SK-N-SH treated with all-trans-retinoic acid at 6 μM for 48 hours (cell line): ENCODE measurements around the gene SCRN1.

Experiments
- ATAC-seq: fragments of 200-7000 bp; cut with Tn5 transposase; 3 replicates; pipeline ENCODE4 v1.9.1; 2020; ENCODE audit warnings: mild to moderate bottlenecking, moderate library complexity
- ARNTL ChIP-seq: fragments of 450-650 bp; formaldehyde crosslinking; IDR thresholded peaks from 2 replicates; pipeline ENCODE4 v1.5.0; 2020; ENCODE audit warnings: low read depth, mild to moderate bottlenecking, moderate library complexity, borderline replicate concordance
- BACH2 ChIP-seq: fragments of 250-450 bp; sonication (Bioruptor Pico); IDR thresholded peaks from 2 replicates; pipeline ENCODE4 v1.9.0; 2021; ENCODE audit warnings: mild to moderate bottlenecking, borderline replicate concordance
- CREB5 ChIP-seq: fragments of 250-450 bp; sonication (Bioruptor Pico); IDR thresholded peaks from 2 replicates; pipeline ENCODE4 v1.5.1; 2020; ENCODE audit warnings: low read depth, mild to moderate bottlenecking, moderate library complexity
- CSDC2 ChIP-seq: fragments of 250-450 bp; sonication (Bioruptor Pico); IDR thresholded peaks from 2 replicates; pipeline ENCODE4 v1.5.0; 2020; ENCODE audit warnings: mild to moderate bottlenecking, moderate library complexity
- ESRRG ChIP-seq: fragments of 250-450 bp; sonication (Bioruptor Pico); IDR thresholded peaks from 2 replicates; pipeline ENCODE4 v1.6.1; 2021; ENCODE audit warnings: mild to moderate bottlenecking
- GLIS3 ChIP-seq: fragments of 250-450 bp; sonication (Bioruptor Pico); IDR thresholded peaks from 2 replicates; pipeline ENCODE4 v1.5.0; 2020; ENCODE audit warnings: mild to moderate bottlenecking, moderate library complexity
- ISL1 ChIP-seq: fragments of 250-450 bp; sonication (Bioruptor Pico); IDR thresholded peaks from 2 replicates; pipeline ENCODE4 v2.1.2; 2022; ENCODE audit warnings: mild to moderate bottlenecking, moderate library complexity
- OSR1 ChIP-seq: fragments of 250-450 bp; sonication (Bioruptor Pico); IDR thresholded peaks from 2 replicates; pipeline ENCODE4 v1.8.0; 2022; ENCODE audit warnings: moderate library complexity, mild to moderate bottlenecking, inconsistent platforms
- PATZ1 ChIP-seq: fragments of 250-450 bp; sonication (Bioruptor Pico); IDR thresholded peaks from 2 replicates; pipeline ENCODE4 v1.8.0; 2020; ENCODE audit warnings: mild to moderate bottlenecking, moderate library complexity, borderline replicate concordance
- POU6F1 ChIP-seq: fragments of 250-450 bp; sonication (Bioruptor Pico); IDR thresholded peaks from 2 replicates; pipeline ENCODE4 v1.8.0; 2021; ENCODE audit warnings: low read depth, mild to moderate bottlenecking, moderate library complexity, borderline replicate concordance
- PPARA ChIP-seq: fragments of 250-450 bp; sonication (Bioruptor Pico); IDR thresholded peaks from 2 replicates; pipeline ENCODE4 v1.5.0; 2020; ENCODE audit warnings: mild to moderate bottlenecking, borderline replicate concordance
- RARB ChIP-seq: fragments of 250-450 bp; sonication (Bioruptor Pico); IDR thresholded peaks from 2 replicates; pipeline ENCODE4 v1.8.0; 2021; ENCODE audit warnings: mild to moderate bottlenecking, moderate library complexity
- SNAI2 ChIP-seq: fragments of 250-450 bp; sonication (Bioruptor Pico); IDR thresholded peaks from 2 replicates; pipeline ENCODE4 v1.5.0; 2020; ENCODE audit warnings: mild to moderate bottlenecking, moderate library complexity
- TCF4 ChIP-seq: fragments of 250-450 bp; sonication (Bioruptor Pico); IDR thresholded peaks from 2 replicates; pipeline ENCODE4 v1.8.0; 2021; ENCODE audit warnings: mild to moderate bottlenecking, moderate library complexity, borderline replicate concordance
- TOX ChIP-seq: fragments of 250-450 bp; sonication (Bioruptor Pico); IDR thresholded peaks from 2 replicates; pipeline ENCODE4 v1.8.0; 2021; ENCODE audit warnings: mild to moderate bottlenecking, moderate library complexity, borderline replicate concordance
- TSHZ2 ChIP-seq: fragments of 250-450 bp; sonication (Bioruptor Pico); IDR thresholded peaks from 2 replicates; pipeline ENCODE4 v1.5.0; 2020; ENCODE audit warnings: mild to moderate bottlenecking, moderate library complexity
- ZFP3 ChIP-seq: fragments of 250-450 bp; sonication (Bioruptor Pico); IDR thresholded peaks from 2 replicates; pipeline ENCODE4 v1.5.0; 2020; ENCODE audit warnings: mild to moderate bottlenecking, moderate library complexity
- ZNF565 ChIP-seq: fragments of 450-650 bp; formaldehyde crosslinking; conservative IDR thresholded peaks from 2 replicates; pipeline ENCODE4 v1.5.0; 2020; ENCODE audit warnings: low read depth, mild to moderate bottlenecking, moderate library complexity
- ZNF70 ChIP-seq: fragments of 450-650 bp; formaldehyde crosslinking; IDR thresholded peaks from 2 replicates; pipeline ENCODE4 v1.5.0; 2020; ENCODE audit warnings: mild to moderate bottlenecking, moderate library complexity
- ZNF8 ChIP-seq: fragments of 450-650 bp; formaldehyde crosslinking; IDR thresholded peaks from 2 replicates; pipeline ENCODE4 v1.5.0; 2020; ENCODE audit warnings: mild to moderate bottlenecking, moderate library complexity

The SCRN1 gene

GRCh38 chr7:30027065-30027456 lies 37.5 kb upstream of the SCRN1 start:
- TF ChIP-seq TSHZ2 (CRISPR knock-in tag) (no peak), ARNTL (CRISPR knock-in tag) (no peak), ESRRG (CRISPR knock-in tag) (no peak), CSDC2 (no peak)
- peak; percentile 43 for ATAC-seq

GRCh38 chr7:30026229-30027064 lies 36.8 kb upstream of the SCRN1 start, which contains the start of gene FKBP14:
TSS of gene FKBP14 (minus strand) at chr7:30026702. CDS start at chr7:30026508, 194 bp downstream.
- TF ChIP-seq TSHZ2 (CRISPR knock-in tag) (peak; percentile 29; the same call in 1 of the 2 replicates), TOX (CRISPR knock-in tag) (no peak), ZNF565 (CRISPR knock-in tag) (no peak), ZNF70 (CRISPR knock-in tag) (no peak), ISL1 (no peak), RARB (no peak), PPARA (CRISPR knock-in tag) (no peak)
- ATAC-seq = peak; percentile 91

- no peak for ATAC-seq
These were observed 33.9 kb upstream of the SCRN1 start for GRCh38 chr7:30023524-30023923.

GRCh38 chr7:30022991-30023390 lies 33.4 kb upstream of the SCRN1 start:
- no peak for ATAC-seq
- TF ChIP-seq TCF4 (CRISPR knock-in tag) = no peak
- no peak for TF ChIP-seq CSDC2
- no peak for TF ChIP-seq RARB
- TF ChIP-seq PATZ1 (CRISPR knock-in tag) = no peak
- no peak for TF ChIP-seq ESRRG (CRISPR knock-in tag)
- no peak for TF ChIP-seq SNAI2
- TF ChIP-seq CREB5 (CRISPR knock-in tag) = no peak
- no peak for TF ChIP-seq ISL1
- no peak for TF ChIP-seq BACH2 (CRISPR knock-in tag)

More at GRCh38 chr7:30023524-30023923, 33.9 kb upstream of the SCRN1 start:
- TF ChIP-seq ZFP3 (CRISPR knock-in tag) (no peak), ZNF8 (CRISPR knock-in tag) (no peak), TOX (CRISPR knock-in tag) (no peak), GLIS3 (CRISPR knock-in tag) (no peak), CREB5 (CRISPR knock-in tag) (no peak), ISL1 (no peak), ARNTL (CRISPR knock-in tag) (no peak), TCF4 (CRISPR knock-in tag) (no peak), POU6F1 (CRISPR knock-in tag) (no peak), OSR1 (CRISPR knock-in tag) (no peak)
